Right cardiac atrium (tissue), 5 donors: ENCODE data around the gene RDH8. TPM values are rescaled to one million over a fixed set of nuclear protein-coding genes. Genes with fewer than 3 reads are reported as not detected.
A peak's percentile ranks its signal among the peaks of the same experiment; 100 is the strongest.
"Not testable (repeated sequence)": the region's sequence is repeated elsewhere in the genome, so short reads cannot be mapped to it uniquely, and the experiment has no call there.

Experiments used
- ATAC-seq, 2 donors: fragments of 200-7000 bp; cut with Tn5 transposase; one replicate each; pipeline versions ENCODE4 v1.8.0 to v1.9.1; 2020; ENCODE audit warnings: moderate library complexity in 2 of 2, mild to moderate bottlenecking in 1 of 2
- DNase-seq, 3 donors: peaks; one replicate each; pipeline ENCODE4 v3.0.0-alpha.2; 2020
- H3K27ac ChIP-seq: one replicate; pipeline ENCODE4 v1.5.1; 2013; ENCODE audit warnings: mild to moderate bottlenecking, low read length, control low read depth, moderate library complexity
- H3K27me3 ChIP-seq: one replicate; pipeline ENCODE4 v1.6.1; 2013; ENCODE audit not compliant: control insufficient read depth, insufficient read depth
- H3K4me1 ChIP-seq: one replicate; pipeline ENCODE4 v1.6.1; 2013; ENCODE audit warnings: low read length; ENCODE audit not compliant: control insufficient read depth, insufficient read depth
- H3K4me3 ChIP-seq: one replicate; pipeline ENCODE4 v1.5.1; 2013; ENCODE audit warnings: low read length, control low read depth
- H3K9me3 ChIP-seq: one replicate; pipeline ENCODE4 v1.6.1; 2013; ENCODE audit warnings: low read length; ENCODE audit not compliant: control insufficient read depth
- WGBS: extraction: QIAGEN DNeasy Blood & Tissue Kit; methylation state at CpG from one replicate; pipeline ENCODE4 v1.1.7; 2013; 5-methylcytosine and 5-hydroxymethylcytosine counted together
- intact Hi-C, 4 donors: fragments of 100-400 bp; cut with DNase I; formaldehyde crosslinking; loops; one replicate each; pipeline versions ENCODE4 v1.11.0 to v1.14.0; 2022 to 2023
- polyA plus RNA-seq: library from polyadenylated mRNA; stranded (reverse); fragments of 200-250 nt; gene quantifications from one replicate; pipeline ENCODE4 v1.2.3, GENCODE V29; 2013
- total RNA-seq, 4 donors: library from RNA; stranded (reverse); fragmentation: NEBNext Ultra II Directional; extraction: Animal tissue kit (Norgen Biotek cat#: 25700); gene quantifications; one replicate each; pipeline ENCODE4 v1.2.1, GENCODE V29; 2021
- donor health status: healthy with polysubstance abuse.
- donor health status: DM: no; HTN: yes; CAD: no.
- donor health status: DM: no; HTN: no; CAD: no.
- donor health status: DM: no; HTN: yes; CAD: no; lungs with severe emphysema.
- donor health status: DM: yes; HTN: yes; CAD: no.

Gene RDH8
- total and polyA plus RNA-seq, 5 donors: not detected

- 77% methylated on average over 9 of the region's 9 CpGs for WGBS
- intact Hi-C loops: loop anchor here in 1 of 4 donors (5.0 kb wide), 1 partner anchor 81 kb away; the partner anchor contains the start of gene OLFM2
- ATAC-seq (no peak), DNase-seq (no peak)
- Histone ChIP-seq H3K27me3 (no peaks in the 10 kb centered on the region), H3K4me3 (no peak overlapping the region), H3K4me1 (no peaks in the 10 kb centered on the region), H3K9me3 (no peaks in the 10 kb centered on the region), H3K27ac (no peak overlapping the region)
Measured at GRCh38 chr19:10018786-10019185, 5.5 kb downstream of the RDH8 start.

- DNase-seq: no peak
- Histone ChIP-seq H3K4me1 (no peaks in the 10 kb centered on the region), H3K4me3 (no peak overlapping the region), H3K9me3 (no peaks in the 10 kb centered on the region), H3K27me3 (no peaks in the 10 kb centered on the region), H3K27ac (no peak overlapping the region)
- 82% methylated on average over 5 of the region's 5 CpGs for WGBS
- no peak for ATAC-seq
- intact Hi-C loops: loop anchor here in 1 of 4 donors (5.0 kb wide), 1 partner anchor 82 kb away; the partner anchor contains the start of gene OLFM2
Measured at GRCh38 chr19:10019246-10019645, 6.0 kb downstream of the RDH8 start.

GRCh38 chr19:10020851-10021250 lies 7.6 kb downstream of the RDH8 start:
- no peaks in the 10 kb centered on the region for H3K9me3 ChIP-seq
- no peaks in the 10 kb centered on the region for H3K4me1 ChIP-seq
- intact Hi-C loops: no loop called here
- DNase-seq: no peak
- no peak overlapping the region for H3K4me3 ChIP-seq
- H3K27ac ChIP-seq: no peak overlapping the region
- 79% methylated on average over 6 of the region's 6 CpGs for WGBS
- no peaks in the 10 kb centered on the region for H3K27me3 ChIP-seq
- no peak for ATAC-seq

GRCh38 chr19:10021446-10021845 lies 8.2 kb downstream of the RDH8 start:
- no peak for ATAC-seq
- H3K4me1 ChIP-seq: no peaks in the 10 kb centered on the region
- no peaks in the 10 kb centered on the region for H3K9me3 ChIP-seq
- no peak overlapping the region for H3K4me3 ChIP-seq
- 86% methylated on average over 23 of the region's 23 CpGs for WGBS
- DNase-seq: no peak
- no peak overlapping the region for H3K27ac ChIP-seq
- H3K27me3 ChIP-seq: no peaks in the 10 kb centered on the region
- intact Hi-C loops: no loop called here

- 69% methylated on average over 2 of the region's 2 CpGs for WGBS
- Histone ChIP-seq H3K27me3 (no peaks in the 10 kb centered on the region), H3K4me3 (no peak overlapping the region), H3K27ac (no peak overlapping the region), H3K9me3 (no peaks in the 10 kb centered on the region), H3K4me1 (no peaks in the 10 kb centered on the region)
- intact Hi-C loops: no loop called here
- ATAC-seq (no peak), DNase-seq (no peak)
Measured at GRCh38 chr19:10021863-10022262, 8.6 kb downstream of the RDH8 start.

- H3K27ac ChIP-seq, H3K4me1 ChIP-seq, H3K9me3 ChIP-seq, H3K27me3 ChIP-seq, DNase-seq, ATAC-seq, intact Hi-C loops, H3K4me3 ChIP-seq: not testable (repeated sequence)
- WGBS: 73% methylated on average over 5 of the region's 5 CpGs
Measured at GRCh38 chr19:10023096-10023495, 9.8 kb downstream of the RDH8 start.

- Histone ChIP-seq H3K4me3 (no peak overlapping the region), H3K27ac (no peak overlapping the region), H3K4me1 (no peaks in the 10 kb centered on the region), H3K9me3 (no peaks in the 10 kb centered on the region), H3K27me3 (no peaks in the 10 kb centered on the region)
- WGBS: 83% methylated on average over 3 of the region's 3 CpGs
- intact Hi-C loops: loop anchor here in 3 of 4 donors (2.0 to 5.0 kb wide), 3 partner anchors 92 to 96 kb away; no protein-coding TSS in a partner anchor
- ATAC-seq (no peak), DNase-seq (no peak)
Measured at GRCh38 chr19:10026744-10027143, 13.5 kb downstream of the RDH8 start.

GRCh38 chr19:10027158-10027997 lies 14.1 kb downstream of the RDH8 start:
- DNase-seq: peak; percentile 97 to 99 (median 99)
- 10% methylated on average over 29 of the region's 29 CpGs for WGBS
- H3K4me1 ChIP-seq: no peaks in the 10 kb centered on the region
- H3K4me3 ChIP-seq: no peak overlapping the region
- H3K27ac ChIP-seq: no peak overlapping the region
- peak; percentile 99 for ATAC-seq
- intact Hi-C loops: loop anchor here in 3 of 4 donors (2.0 to 5.0 kb wide), 3 partner anchors 93 to 97 kb away; no protein-coding TSS in a partner anchor
- no peaks in the 10 kb centered on the region for H3K9me3 ChIP-seq
- H3K27me3 ChIP-seq: no peaks in the 10 kb centered on the region

- no peak for ATAC-seq
- H3K27ac ChIP-seq: no peak overlapping the region
- DNase-seq: no peak
- no peaks in the 10 kb centered on the region for H3K9me3 ChIP-seq
- no peaks in the 10 kb centered on the region for H3K27me3 ChIP-seq
- intact Hi-C loops: no loop called here
- no peaks in the 10 kb centered on the region for H3K4me1 ChIP-seq
- WGBS: 71% methylated on average over 8 of the region's 8 CpGs
- H3K4me3 ChIP-seq: no peak overlapping the region
Measured at GRCh38 chr19:10033614-10034013, 20.3 kb downstream of the RDH8 start.

GRCh38 chr19:10036601-10037071 lies 23.4 kb downstream of the RDH8 start:
- WGBS: 68% methylated on average over 5 of the region's 5 CpGs
- Histone ChIP-seq H3K4me1 (no peaks in the 10 kb centered on the region), H3K4me3 (no peak overlapping the region), H3K9me3 (peaks cover 1% of the 10 kb centered on the region), H3K27me3 (no peaks in the 10 kb centered on the region), H3K27ac (no peak overlapping the region)
- intact Hi-C loops: no loop called here
- ATAC-seq: no peak
- DNase-seq: no peak

GRCh38 chr19:10037367-10037766 lies 24.1 kb downstream of the RDH8 start:
- intact Hi-C loops: no loop called here
- no peaks in the 10 kb centered on the region for H3K4me1 ChIP-seq
- no peaks in the 10 kb centered on the region for H3K27me3 ChIP-seq
- no peak overlapping the region for H3K27ac ChIP-seq
- ATAC-seq (no peak), DNase-seq (no peak)
- 60% methylated on average over 4 of the region's 4 CpGs for WGBS
- peaks cover 9% of the 10 kb centered on the region for H3K9me3 ChIP-seq
- H3K4me3 ChIP-seq: no peak overlapping the region
